ENCODE results near the gene OR2T1.
"Not testable (repeated sequence)": the region's sequence is repeated elsewhere in the genome, so short reads cannot be mapped to it uniquely, and the experiment has no call there.

The OR2T1 gene

DNA sequence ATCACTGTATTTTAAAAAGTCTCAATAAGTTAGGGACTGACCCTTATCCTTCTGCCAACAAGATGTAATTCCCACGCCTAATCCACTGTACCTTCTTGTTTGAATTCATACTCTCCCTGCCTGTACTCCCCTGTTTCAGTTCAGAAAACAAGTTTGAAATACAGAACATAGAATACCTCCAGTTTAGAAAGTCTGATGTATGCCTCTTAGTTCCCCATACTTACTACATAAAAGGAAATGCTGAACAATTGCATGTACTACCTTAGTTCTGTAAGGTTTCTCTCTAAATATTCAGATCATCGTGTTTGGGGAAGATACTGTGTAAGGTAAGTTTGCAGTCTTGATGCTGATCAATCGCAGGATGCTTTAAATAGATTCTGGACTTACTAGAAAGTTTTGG is 33.5 kb downstream of the OR2T1 start:
- not testable (repeated sequence) for DNase-seq

DNA sequence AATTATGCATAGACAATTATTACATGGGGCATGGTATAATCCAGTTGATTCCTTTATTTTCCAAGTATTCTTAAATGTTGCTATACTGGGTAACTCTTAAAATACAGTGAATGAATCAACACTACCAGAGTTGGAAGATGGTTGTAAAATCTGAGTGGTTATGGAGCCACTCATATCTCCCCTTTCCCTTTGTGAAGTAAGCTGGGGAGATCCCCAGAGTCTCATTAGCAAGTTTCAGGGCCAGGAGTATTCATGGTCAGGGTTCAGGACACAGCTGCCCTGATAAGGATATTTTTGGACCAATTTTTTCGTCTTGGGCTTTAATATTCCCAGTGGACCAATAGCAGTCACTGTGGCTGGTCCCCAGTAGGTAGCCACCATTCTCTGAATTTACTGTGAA is 35.8 kb downstream of the OR2T1 start:
- not testable (repeated sequence) for DNase-seq

DNA sequence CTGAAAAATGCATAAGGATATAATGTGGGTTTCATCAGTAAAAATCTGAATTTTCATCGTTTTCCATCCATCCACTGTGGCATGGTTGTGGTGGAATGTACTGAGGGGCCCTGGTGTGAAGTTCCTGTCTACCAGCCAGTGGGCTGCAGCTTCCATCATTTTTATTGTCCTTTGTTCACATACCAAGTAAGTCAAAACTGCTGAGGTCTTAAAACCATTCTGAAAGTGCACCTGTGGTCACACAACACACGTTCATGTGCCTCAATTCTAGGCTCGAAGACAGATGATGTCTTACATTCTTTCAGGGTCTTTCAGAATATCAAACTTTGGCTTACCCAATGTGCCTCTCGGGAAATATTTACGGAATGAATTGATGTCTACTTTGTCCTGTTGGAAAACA is 36.4 kb downstream of the OR2T1 start:
- not testable (repeated sequence) for DNase-seq

DNA sequence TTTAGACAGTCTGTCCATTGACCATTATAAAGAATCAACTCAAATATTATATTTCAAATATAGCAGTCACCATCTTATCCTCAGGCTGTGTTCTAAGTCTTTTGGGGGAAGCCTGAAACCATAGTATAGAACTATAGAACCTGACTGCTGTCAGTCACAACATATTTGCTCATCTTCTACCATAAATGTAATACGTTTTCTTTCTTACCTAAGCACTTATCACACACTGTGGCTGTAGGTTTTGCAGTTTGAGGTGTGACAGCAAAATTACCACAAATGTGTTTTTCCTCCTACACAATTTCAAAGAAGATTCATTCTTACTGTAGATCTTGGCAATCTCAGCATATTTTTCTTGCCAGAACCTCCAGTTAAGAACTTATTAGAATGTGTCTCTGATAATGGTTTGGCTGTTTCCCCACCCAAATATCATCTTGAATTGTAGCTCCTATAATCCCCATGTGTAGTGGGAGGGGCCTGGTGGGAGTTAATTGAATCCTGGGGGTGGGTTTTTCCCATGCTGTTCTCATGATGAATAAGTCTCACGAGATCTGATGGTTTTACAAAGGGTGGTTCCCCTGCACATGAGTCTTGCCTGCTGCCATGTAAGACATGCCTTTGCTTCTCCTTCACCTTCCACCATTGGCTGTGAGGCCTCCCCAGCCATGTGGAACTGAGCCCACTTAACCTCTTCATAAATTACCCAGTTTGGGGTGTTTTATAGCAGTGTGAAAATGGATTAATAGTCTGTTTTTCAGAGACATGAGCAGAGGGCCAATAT is 39.8 kb downstream of the OR2T1 start:
- not testable (repeated sequence) for DNase-seq

DNA sequence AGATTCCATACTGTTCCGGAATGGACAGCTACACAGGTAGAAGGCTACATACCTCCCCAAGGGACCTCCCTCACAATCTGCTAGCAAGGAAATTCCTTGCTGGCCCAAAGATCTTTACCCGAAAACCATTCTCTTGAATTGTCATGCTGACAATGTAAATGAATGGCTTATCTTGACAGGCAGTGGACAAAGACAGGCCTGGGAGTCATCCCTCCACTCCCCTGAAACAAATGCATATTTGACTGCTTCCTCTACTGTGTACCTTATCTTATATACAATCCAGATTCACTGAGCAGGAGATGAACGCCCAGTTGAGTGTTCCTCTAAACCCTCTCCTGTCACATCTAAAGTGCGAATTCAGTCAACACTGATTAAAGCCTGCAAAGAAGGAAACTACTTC is 41.8 kb downstream of the OR2T1 start:
- DNase-seq: not testable (repeated sequence)

DNA sequence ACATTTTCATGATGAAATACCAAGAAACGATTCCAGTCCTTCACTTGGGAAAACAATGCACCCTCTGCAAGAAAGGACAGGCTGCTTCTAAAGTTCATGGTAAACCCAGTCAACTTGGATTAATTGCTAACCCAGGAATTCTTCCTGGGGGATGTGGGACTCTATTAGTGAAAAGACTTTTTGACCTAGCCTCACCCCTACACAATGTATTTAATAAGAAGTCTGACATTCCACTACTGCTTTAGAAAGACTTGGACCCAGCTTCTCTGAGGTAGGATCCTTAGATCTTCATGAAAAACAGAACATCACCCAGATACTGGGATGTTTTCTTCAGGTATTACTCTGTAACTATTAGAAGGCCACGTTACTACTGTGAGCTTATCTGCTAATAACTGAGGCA is 42.6 kb downstream of the OR2T1 start, which contains the start of gene OR2T2:
TSS of gene OR2T2 (plus strand) at position 239 of the 400 bp plus-strand sequence. CDS start 7,161 bp downstream, outside the sequence.
- DNase-seq: not testable (repeated sequence)

DNA sequence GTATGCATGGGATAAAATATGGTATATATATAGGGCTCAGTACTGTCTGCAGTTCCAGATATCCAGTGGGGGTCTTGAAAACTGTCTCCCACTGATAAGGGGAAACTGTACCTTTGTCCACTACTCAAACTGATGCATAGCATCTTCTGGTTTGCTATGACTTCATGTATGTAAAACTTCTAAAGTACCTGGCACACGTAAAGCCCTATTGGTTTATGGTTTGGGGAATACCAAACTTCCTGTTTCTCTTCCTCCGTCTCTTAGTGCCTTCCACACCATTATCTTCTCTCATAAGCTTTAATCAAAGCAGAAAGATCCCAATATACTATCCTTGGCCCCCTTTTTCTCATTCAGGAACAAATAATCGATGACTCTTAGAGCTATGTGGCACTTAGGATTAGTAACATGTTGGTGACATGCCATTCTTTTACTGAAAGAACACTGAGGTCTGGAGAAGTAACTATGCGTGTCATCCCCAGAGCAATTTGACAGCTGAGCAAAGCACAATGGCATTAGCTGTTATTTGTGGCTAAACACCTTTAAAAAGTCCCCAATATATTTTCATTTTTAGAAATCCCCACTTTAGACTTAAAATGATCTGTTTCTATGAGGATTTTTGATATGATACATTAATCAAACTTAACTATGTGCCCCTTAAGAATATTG is 45.7 kb downstream of the OR2T1 start:
- not testable (repeated sequence) for DNase-seq

DNA sequence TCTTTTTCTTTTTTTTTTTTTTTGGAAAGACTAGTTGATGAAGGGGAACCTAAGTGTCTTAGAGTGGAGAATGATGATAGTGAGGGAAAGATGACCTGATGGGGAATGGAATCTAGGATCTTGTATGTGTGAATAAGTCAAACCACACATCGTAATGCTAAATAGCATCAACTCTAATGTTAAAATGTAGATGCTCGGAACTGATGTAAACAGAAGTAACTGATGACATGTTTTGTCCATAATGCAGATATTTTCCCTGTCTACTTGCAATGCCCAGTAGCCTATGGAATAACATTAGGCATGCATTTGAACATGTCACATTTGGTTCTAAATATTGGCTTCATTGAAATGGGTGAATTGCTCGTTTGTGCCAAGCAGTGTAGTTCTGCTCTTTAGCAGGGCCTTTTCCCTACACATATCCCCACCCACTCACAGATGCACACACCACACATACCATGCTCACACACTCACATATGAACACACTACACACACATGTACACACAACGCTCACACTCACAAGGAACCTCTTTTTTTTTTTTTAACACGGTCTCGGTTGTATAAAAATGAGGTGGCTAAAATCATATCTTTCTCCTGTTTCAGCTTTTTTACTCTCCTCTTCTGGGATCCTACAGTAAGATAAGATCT is 47.1 kb downstream of the OR2T1 start:
- not testable (repeated sequence) for DNase-seq

DNA sequence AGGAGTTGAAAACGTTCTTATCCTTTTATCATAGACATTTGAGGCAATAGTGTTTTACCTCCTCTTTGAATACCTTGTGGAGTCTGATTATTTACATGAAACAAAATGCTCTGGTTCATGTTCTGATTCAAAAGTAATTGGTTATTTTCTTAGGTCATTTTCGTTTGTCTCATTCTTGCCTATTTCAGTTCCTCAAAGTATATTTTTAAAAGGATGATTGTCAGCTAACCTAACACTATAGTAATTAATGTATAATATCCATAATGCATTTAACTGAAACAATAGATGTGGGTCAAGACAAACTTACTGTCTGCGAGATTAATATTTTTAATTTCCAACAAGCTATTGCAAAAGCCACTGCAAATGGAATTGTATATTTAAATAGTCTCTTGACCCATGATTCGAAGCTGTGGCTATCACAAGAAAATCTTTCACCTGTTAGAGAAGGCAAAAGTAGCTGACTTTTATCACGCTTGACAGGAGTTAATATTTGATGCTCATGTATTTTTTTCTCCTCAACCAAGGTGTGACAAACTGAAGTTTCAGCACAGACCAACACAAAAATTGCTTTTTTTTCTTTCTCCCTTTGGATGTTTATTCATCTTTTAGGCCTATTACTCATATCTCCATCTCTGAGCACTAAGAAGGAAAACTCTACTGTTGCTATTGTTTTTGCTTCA is 47.8 kb downstream of the OR2T1 start:
- DNase-seq: not testable (repeated sequence)

DNA sequence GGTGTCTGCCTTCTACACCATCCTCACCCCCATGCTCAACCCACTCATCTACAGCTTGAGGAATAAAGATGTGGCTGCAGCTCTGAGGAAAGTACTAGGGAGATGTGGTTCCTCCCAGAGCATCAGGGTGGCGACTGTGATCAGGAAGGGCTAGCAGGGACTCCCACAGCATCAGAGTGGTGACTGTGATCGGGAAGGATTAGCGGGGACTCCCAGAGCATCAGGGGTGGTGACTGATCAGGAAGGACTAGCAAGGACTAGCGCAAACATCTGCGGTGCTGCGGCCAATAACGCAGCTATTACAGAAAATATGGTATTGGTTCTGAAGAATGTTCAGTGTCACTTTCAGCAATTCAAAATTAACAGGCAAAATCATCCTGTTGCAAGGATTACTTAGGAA is 50.8 kb downstream of the OR2T1 start:
- DNase-seq: not testable (repeated sequence)

DNA sequence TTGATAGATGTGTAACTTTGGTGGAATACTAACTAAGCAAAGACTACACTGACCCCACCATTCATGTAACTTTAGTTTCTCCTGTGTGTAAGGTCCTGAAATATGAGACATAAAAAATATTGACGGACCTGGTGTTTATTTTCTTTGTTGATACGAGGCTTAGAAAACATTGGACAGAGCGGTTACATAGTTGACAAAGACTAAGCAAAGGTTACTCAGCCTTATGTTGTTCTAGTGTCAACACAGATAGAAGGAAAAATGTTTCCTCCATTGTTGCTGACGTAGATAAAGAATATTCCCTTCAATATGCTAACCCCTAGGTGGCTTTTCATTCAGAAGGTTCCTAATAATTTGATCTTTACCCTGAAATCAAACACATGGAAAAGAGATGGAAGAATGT is 52.2 kb downstream of the OR2T1 start:
- not testable (repeated sequence) for DNase-seq

DNA sequence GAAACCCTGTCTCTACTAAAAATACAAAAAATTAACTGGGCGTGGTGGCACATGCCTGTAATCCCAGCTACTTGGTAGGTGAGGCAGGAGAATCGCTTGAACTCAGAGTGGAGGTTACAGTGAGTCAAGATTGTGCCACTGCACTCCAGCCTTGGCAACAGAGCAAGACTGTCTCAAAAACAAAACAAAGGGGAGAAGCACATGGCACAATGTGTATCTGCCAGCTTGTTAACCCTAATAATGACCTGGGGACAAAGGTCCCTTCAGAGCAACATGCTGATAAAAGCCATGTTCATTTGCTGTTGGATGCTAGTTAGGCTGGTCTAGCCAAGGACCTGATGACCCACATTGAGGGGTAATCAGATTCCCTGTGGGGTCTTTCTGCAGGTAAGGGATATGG is 53.8 kb downstream of the OR2T1 start:
- DNase-seq: not testable (repeated sequence)

Measured in NCI-H1417 (cell line).